NCI-H226 (cell line): ENCODE data around the gene ZFYVE26.
"Not testable (repeated sequence)": the region's sequence is repeated elsewhere in the genome, so short reads cannot be mapped to it uniquely, and the experiment has no call there.

Source experiments
- DNase-seq: peaks from one replicate; pipeline ENCODE4 v3.0.0-alpha.2; 2015

The ZFYVE26 gene

DNA sequence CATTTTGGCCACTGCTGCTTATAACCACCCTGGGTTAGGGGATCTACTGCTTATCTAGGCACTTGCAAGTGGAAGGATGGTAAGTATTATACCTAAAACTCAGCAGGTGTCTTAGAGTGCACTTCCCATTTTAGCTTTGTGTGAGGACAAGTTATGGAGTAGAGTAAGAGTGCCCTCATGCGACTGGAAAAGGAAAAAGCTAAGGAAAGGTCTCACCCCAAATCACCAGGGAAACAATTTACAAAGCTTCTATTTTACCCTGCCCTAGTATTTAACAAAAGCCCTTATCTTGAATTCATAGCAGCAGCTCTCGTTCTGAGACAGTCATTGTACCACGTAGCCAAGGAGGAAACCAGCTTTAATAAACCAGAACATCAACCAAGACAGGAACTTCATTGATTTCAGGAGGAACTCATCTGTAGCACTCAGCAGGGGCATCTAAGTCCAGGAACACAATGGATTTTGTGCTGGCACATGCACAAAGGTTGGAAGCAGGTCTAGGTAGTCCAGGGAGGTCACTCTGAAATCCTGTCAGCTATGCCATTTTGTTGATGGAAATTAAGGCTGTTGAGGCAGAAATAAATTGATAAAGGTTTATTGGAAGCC is 111.8 kb downstream of the ZFYVE26 start:
- DNase-seq, result peak; percentile 42

DNA sequence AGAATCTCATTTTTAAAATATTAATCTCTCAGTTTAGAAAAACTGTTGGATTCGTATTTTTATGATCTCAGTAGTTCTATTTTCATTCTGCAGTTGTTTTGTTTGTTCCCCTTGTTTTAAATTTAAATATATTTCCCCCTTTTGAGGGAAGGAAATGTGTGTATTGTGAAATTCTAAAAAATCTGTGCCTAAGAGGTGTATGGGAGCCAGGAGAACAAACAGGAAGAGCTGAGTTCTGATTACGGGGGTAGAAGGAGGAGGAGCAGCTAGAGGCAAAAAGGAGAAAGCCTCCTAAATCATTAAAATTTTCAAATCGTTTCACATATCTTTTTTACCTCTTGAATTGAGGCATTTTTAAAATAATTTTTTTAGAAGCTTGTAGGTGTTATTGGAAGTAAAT is 112.4 kb downstream of the ZFYVE26 start:
- no peak for DNase-seq

DNA sequence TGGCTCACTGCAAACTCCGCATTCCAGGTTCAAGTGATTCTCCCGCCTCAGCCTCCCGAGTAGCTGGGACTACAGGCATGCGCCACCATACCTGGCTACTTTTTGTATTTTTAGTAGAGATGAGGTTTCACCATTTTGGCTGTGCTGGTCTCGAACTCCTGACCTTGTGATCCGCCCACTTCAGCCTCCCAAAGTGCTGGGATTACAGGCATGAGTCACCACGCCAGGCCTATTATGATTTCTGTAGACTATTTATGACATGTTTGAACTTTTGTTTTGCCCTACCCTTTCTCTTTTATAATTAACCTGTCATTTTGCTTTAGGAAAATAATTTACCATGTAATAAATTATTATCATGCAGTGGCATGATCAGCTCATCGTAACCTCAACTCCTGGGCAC is 114.9 kb downstream of the ZFYVE26 start, which contains the start of gene RDH12:
TSS of gene RDH12 (plus strand) at position 395 of the 400 bp plus-strand sequence. CDS start 20,757 bp downstream, outside the sequence.
- DNase-seq, result not testable (repeated sequence)

DNA sequence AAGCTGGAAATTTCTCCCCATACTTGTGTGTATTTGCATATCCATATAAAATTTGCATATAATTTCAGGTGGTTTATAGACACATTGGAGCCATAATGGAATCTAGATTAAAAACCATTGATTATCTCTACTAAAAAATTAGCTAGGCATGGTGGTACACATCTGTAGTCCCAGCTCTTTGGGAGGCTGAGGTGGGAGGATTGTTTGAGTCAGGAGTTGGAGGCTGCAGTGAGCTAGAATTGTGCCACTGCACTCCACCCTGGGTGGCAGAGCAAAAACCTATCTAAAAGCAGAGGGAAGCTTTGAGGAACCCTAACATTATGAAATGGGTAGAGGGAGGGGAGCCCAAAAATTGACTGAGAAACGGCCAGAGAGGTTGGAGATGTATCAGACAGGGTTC is 118.2 kb downstream of the ZFYVE26 start:
- DNase-seq, result no peak

DNA sequence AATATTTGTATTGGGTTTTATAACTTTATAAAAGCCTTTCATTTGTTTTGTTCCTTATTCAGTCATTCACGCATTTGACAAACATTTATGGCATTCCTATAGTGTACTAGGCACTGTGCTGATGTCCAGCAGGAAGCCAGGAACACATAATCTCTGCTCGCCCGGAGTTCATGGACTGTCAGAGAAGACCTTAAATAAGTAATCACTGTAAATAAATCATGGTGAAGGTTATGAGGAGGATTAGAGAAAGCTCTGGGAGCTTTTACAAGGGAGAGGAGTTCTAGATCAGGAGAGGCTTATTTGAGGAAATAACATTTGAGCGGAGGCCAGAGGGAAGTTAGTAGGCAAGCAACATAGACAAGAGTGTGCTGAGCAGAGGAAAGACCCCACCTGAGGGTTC is 119.4 kb downstream of the ZFYVE26 start:
- DNase-seq, result no peak
